Measurements from ENCODE around the gene TTC7B. TPM values are rescaled to one million over a fixed set of nuclear protein-coding genes. Genes with fewer than 3 reads are reported as not detected.

TTC7B gene
- total and polyA plus RNA-seq, 2 experiments from 2014 or later, result 5.2 to 28.2 TPM

- Histone ChIP-seq H3K36me3 (ENCODE audit: low read depth) (no peaks in the 10 kb centered on the region), H3K9me3 (ENCODE audit: low read depth) (no peaks in the 10 kb centered on the region), H3K4me1 (ENCODE audit: insufficient read depth) (no peaks in the 10 kb centered on the region), H3K9ac (no peak overlapping the region), H4K20me1 (ENCODE audit: insufficient read depth) (no peaks in the 10 kb centered on the region), H3K27me3 (replicated peaks; ENCODE audit: insufficient read depth) (no peaks in the 10 kb centered on the region), H3K27ac (no peak overlapping the region), H3K4me2 (ENCODE audit: unreplicated experiment) (no peak overlapping the region), H3F3A (ENCODE audit: insufficient read depth) (no peaks in the 10 kb centered on the region), H3K79me2 (ENCODE audit: insufficient read depth) (no peaks in the 10 kb centered on the region), H2AFZ (no peak overlapping the region), H3K4me3 (no peak overlapping the region), H3K9me2 (ENCODE audit: insufficient read depth) (no peaks in the 10 kb centered on the region)
- TF ChIP-seq EZH2 (IDR thresholded peaks at IDR 0.05; ENCODE audit: insufficient read depth, poor library complexity, severe bottlenecking) (no peak), EZH2phosphoT487 (IDR thresholded peaks at IDR 0.05; ENCODE audit: insufficient read depth, low read depth) (no peak)
- in situ Hi-C loops (cut with MboI), result no loop called here
- WGBS, 2 experiments (ENCODE audit: low coverage in 1 of 2, low lambda C conversion rate in 2 of 2, missing lambda C conversion rate in 2 of 2), result 92 to 97% methylated on average over 10 of the region's 10 CpGs
- no peak for DNase-seq
Measured at GRCh38 chr14:90610346-90611040, 205.7 kb downstream of the TTC7B start.

- no peak for TF ChIP-seq EZH2 (IDR thresholded peaks at IDR 0.05; ENCODE audit: insufficient read depth, poor library complexity, severe bottlenecking)
- TF ChIP-seq EZH2phosphoT487 (IDR thresholded peaks at IDR 0.05; ENCODE audit: insufficient read depth, low read depth), result no peak
- Histone ChIP-seq H3K27me3 (replicated peaks; ENCODE audit: insufficient read depth) (no peaks in the 10 kb centered on the region), H3K9me2 (ENCODE audit: insufficient read depth) (no peaks in the 10 kb centered on the region), H2AFZ (no peak overlapping the region), H3K4me3 (no peak overlapping the region), H4K20me1 (ENCODE audit: insufficient read depth) (no peaks in the 10 kb centered on the region), H3K79me2 (ENCODE audit: insufficient read depth) (no peaks in the 10 kb centered on the region), H3F3A (ENCODE audit: insufficient read depth) (no peaks in the 10 kb centered on the region), H3K4me1 (ENCODE audit: insufficient read depth) (no peaks in the 10 kb centered on the region), H3K4me2 (ENCODE audit: unreplicated experiment) (no peak overlapping the region), H3K9me3 (ENCODE audit: low read depth) (no peaks in the 10 kb centered on the region), H3K27ac (no peak overlapping the region), H3K9ac (no peak overlapping the region), H3K36me3 (ENCODE audit: low read depth) (no peaks in the 10 kb centered on the region)
- DNase-seq, result no peak
- 33 to 36% methylated on average over 2 of the region's 2 CpGs for WGBS, 2 experiments (ENCODE audit: low coverage in 1 of 2, low lambda C conversion rate in 2 of 2, missing lambda C conversion rate in 2 of 2)
- in situ Hi-C loops (cut with MboI), result no loop called here
Measured at GRCh38 chr14:90609376-90609775, 206.9 kb downstream of the TTC7B start.

GRCh38 chr14:90608929-90609341 is 207.3 kb downstream of the TTC7B start:
- Histone ChIP-seq H3K4me3 (no peak overlapping the region), H3K9ac (no peak overlapping the region), H3K9me2 (ENCODE audit: insufficient read depth) (no peaks in the 10 kb centered on the region), H3K4me1 (ENCODE audit: insufficient read depth) (no peaks in the 10 kb centered on the region), H4K20me1 (ENCODE audit: insufficient read depth) (no peaks in the 10 kb centered on the region), H3K9me3 (ENCODE audit: low read depth) (no peaks in the 10 kb centered on the region), H3K27me3 (replicated peaks; ENCODE audit: insufficient read depth) (no peaks in the 10 kb centered on the region), H2AFZ (no peak overlapping the region), H3K4me2 (ENCODE audit: unreplicated experiment) (no peak overlapping the region), H3K79me2 (ENCODE audit: insufficient read depth) (no peaks in the 10 kb centered on the region), H3F3A (ENCODE audit: insufficient read depth) (no peaks in the 10 kb centered on the region), H3K27ac (no peak overlapping the region), H3K36me3 (ENCODE audit: low read depth) (no peaks in the 10 kb centered on the region)
- in situ Hi-C loops (cut with MboI), result no loop called here
- no peak for DNase-seq
- TF ChIP-seq EZH2 (IDR thresholded peaks at IDR 0.05; ENCODE audit: insufficient read depth, poor library complexity, severe bottlenecking), result no peak
- no peak for TF ChIP-seq EZH2phosphoT487 (IDR thresholded peaks at IDR 0.05; ENCODE audit: insufficient read depth, low read depth)
- WGBS, 2 experiments (ENCODE audit: low coverage in 1 of 2, low lambda C conversion rate in 2 of 2, missing lambda C conversion rate in 2 of 2), result 86 to 88% methylated on average over 7 of the region's 7 CpGs

GRCh38 chr14:90608281-90608680 is 207.9 kb downstream of the TTC7B start:
- Histone ChIP-seq H3K9me3 (ENCODE audit: low read depth) (no peaks in the 10 kb centered on the region), H3K4me3 (no peak overlapping the region), H3K79me2 (ENCODE audit: insufficient read depth) (no peaks in the 10 kb centered on the region), H3K27ac (no peak overlapping the region), H2AFZ (no peak overlapping the region), H3F3A (ENCODE audit: insufficient read depth) (no peaks in the 10 kb centered on the region), H4K20me1 (ENCODE audit: insufficient read depth) (no peaks in the 10 kb centered on the region), H3K9me2 (ENCODE audit: insufficient read depth) (no peaks in the 10 kb centered on the region), H3K9ac (no peak overlapping the region), H3K4me2 (ENCODE audit: unreplicated experiment) (no peak overlapping the region), H3K36me3 (ENCODE audit: low read depth) (no peaks in the 10 kb centered on the region), H3K4me1 (ENCODE audit: insufficient read depth) (no peaks in the 10 kb centered on the region), H3K27me3 (replicated peaks; ENCODE audit: insufficient read depth) (no peaks in the 10 kb centered on the region)
- in situ Hi-C loops (cut with MboI), result no loop called here
- TF ChIP-seq EZH2phosphoT487 (IDR thresholded peaks at IDR 0.05; ENCODE audit: insufficient read depth, low read depth), result no peak
- no peak for TF ChIP-seq EZH2 (IDR thresholded peaks at IDR 0.05; ENCODE audit: insufficient read depth, poor library complexity, severe bottlenecking)
- WGBS, 2 experiments (ENCODE audit: low coverage in 1 of 2, low lambda C conversion rate in 2 of 2, missing lambda C conversion rate in 2 of 2), result 95 to 97% methylated on average over 11 of the region's 11 CpGs
- DNase-seq, result no peak
